ENCODE data around the gene ITSN1.
"Not testable (repeated sequence)": the region's sequence is repeated elsewhere in the genome, so short reads cannot be mapped to it uniquely, and the experiment has no call there.

The ITSN1 gene

GRCh38 chr21:33864150-33864549 lies 221.8 kb downstream of the ITSN1 start:
- no peak for DNase-seq (ENCODE audit: low spot score)

- DNase-seq (ENCODE audit: low spot score): no peak
These were observed 222.9 kb downstream of the ITSN1 start for GRCh38 chr21:33865176-33865575.

GRCh38 chr21:33865996-33866575 lies 223.8 kb downstream of the ITSN1 start:
- DNase-seq (ENCODE audit: low spot score): no peak

GRCh38 chr21:33866826-33867225 lies 224.5 kb downstream of the ITSN1 start:
- DNase-seq (ENCODE audit: low spot score): peak; percentile 72

- DNase-seq (ENCODE audit: low spot score): not testable (repeated sequence)
These were observed 225.6 kb downstream of the ITSN1 start for GRCh38 chr21:33867868-33868267.

GRCh38 chr21:33869873-33870272 lies 227.6 kb downstream of the ITSN1 start:
- no peak for DNase-seq (ENCODE audit: low spot score)

GRCh38 chr21:33870768-33871167 lies 228.5 kb downstream of the ITSN1 start:
- no peak for DNase-seq (ENCODE audit: low spot score)

GRCh38 chr21:33871171-33871570 lies 228.9 kb downstream of the ITSN1 start:
- peak; percentile 70 for DNase-seq (ENCODE audit: low spot score)

- no peak for DNase-seq (ENCODE audit: low spot score)
These were observed 230.7 kb downstream of the ITSN1 start for GRCh38 chr21:33872881-33873515.

- no peak for DNase-seq (ENCODE audit: low spot score)
These were observed 231.9 kb downstream of the ITSN1 start for GRCh38 chr21:33874161-33874560.

- DNase-seq (ENCODE audit: low spot score): no peak
These were observed 232.9 kb downstream of the ITSN1 start for GRCh38 chr21:33875026-33875695.

GRCh38 chr21:33878824-33879223 lies 236.5 kb downstream of the ITSN1 start:
- DNase-seq (ENCODE audit: low spot score): no peak

- DNase-seq (ENCODE audit: low spot score): no peak
These were observed 238.3 kb downstream of the ITSN1 start for GRCh38 chr21:33880626-33881025.

- no peak for DNase-seq (ENCODE audit: low spot score)
These were observed 239.6 kb downstream of the ITSN1 start for GRCh38 chr21:33881689-33882440.

- no peak for DNase-seq (ENCODE audit: low spot score)
These were observed 240.8 kb downstream of the ITSN1 start for GRCh38 chr21:33883118-33883517.

GRCh38 chr21:33884376-33885171 lies 242.3 kb downstream of the ITSN1 start:
- no peak for DNase-seq (ENCODE audit: low spot score)

GRCh38 chr21:33885172-33885514 lies 242.8 kb downstream of the ITSN1 start:
- no peak for DNase-seq (ENCODE audit: low spot score)

GRCh38 chr21:33886321-33886720 lies 244.0 kb downstream of the ITSN1 start:
- DNase-seq (ENCODE audit: low spot score): no peak

- no peak for DNase-seq (ENCODE audit: low spot score)
These were observed 247.9 kb downstream of the ITSN1 start for GRCh38 chr21:33890187-33890586.

GRCh38 chr21:33892853-33893252 lies 250.6 kb downstream of the ITSN1 start:
- no peak for DNase-seq (ENCODE audit: low spot score)

GRCh38 chr21:33893917-33894316 lies 251.6 kb downstream of the ITSN1 start:
- DNase-seq (ENCODE audit: low spot score): no peak

GRCh38 chr21:33894736-33895288 lies 252.5 kb downstream of the ITSN1 start:
- peak; percentile 81 for DNase-seq (ENCODE audit: low spot score)

All from AG08396 (cell line).